Hypothalamus (tissue), 51 donors: ENCODE data around the gene AK8.
A peak's percentile ranks its signal among the peaks of the same experiment; 100 is the strongest.

ENCODE experiments used
- DNase-seq, 51 donors: peaks; one replicate each; lab custom pipeline; 2025; lab: John Stamatoyannopoulos, UW

AK8 gene

DNA sequence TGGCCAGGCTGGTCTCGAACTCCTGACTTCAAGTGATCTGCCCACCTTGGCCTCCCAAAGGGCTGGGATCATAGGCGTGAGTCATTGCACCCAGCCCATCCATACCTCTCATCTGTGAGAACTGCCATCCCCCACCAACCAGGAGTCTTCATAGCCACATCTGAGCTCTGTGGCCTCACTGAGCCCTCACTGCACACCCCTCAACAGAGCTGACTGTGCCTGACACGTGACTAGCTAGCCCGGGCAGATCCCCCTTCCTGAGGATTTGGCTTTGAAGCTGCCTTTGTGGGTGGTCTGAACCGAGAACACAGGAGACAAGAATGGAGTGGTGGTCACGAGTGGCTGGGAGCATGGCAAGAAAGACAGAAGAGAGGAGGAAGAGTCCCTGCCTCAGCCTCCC lies 15.6 kb downstream of the AK8 start:
- no peak for DNase-seq

DNA sequence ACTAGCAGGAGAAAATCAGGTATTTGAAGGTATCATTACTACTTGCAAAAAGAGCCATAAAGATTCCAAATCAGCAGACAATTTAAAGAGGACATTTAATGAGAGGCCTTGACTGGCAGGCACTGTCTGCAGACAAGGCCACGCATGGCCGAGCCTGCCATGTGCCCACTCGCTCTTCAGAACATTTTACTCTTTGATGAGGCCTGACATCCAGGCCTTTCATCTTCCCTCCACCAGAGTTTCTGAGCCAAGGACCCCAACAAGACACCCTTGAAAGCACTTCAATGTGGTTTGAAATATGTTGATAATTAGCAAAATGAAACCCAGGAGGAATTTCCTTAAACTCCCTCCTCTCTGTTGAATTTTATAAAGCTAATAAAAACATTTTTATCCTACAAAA lies 16.4 kb downstream of the AK8 start:
- no peak for DNase-seq

DNA sequence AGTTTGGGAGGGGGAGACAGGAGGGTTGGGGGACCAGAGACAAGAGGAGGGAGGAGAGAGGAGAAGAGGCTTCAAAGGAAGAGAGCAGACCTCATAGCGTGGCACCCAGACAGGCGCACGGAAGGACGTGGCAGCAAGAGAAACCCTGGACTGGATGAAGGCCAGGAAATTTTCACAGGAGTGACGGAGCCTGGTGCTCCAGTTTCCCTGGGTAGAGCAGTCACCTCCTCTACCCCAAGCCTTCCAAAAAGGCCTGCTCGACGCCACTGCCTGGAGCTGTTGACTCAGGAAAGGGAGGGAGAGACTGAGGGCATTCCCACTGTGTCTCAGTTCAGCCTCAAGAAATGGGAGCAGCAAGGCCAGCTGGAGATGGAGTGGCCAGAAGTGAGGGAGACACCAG lies 19.3 kb downstream of the AK8 start:
- DNase-seq: no peak

DNA sequence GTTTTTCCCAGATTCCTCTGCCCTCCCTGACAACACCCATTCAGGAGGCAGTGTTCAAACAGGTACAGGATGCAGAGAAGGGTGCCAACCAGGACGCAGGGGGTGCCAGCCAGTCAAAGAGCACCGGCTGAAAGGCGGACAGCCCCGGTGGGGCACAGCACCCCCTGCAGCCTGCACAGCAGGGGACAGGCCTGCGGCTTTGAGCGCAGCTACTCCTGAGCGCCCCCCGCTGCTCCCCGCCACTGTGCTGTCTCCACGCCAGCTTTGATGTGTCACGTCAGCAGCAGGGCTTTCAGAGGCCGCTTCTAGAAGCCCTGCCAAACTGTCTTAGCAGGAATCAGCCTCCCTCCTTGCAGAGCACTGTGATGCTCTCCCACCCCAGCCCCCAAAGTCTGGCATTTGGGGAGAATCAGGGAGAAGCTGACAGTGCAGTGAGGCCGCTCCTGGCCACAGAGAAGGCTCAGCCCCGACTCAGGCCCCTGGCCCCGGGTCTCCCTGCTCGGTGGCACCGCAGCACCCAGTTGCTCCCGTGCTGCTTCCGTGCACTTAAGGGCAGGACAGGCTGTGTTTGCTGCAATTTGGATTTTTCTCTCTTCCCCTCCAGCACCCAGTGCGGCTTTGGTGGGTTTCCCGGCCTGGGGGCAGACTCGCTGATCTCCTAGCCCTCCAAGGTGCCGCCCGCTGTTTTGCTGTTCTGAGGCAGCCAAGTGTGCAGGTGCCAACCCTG lies 20.3 kb downstream of the AK8 start:
- no peak for DNase-seq

DNA sequence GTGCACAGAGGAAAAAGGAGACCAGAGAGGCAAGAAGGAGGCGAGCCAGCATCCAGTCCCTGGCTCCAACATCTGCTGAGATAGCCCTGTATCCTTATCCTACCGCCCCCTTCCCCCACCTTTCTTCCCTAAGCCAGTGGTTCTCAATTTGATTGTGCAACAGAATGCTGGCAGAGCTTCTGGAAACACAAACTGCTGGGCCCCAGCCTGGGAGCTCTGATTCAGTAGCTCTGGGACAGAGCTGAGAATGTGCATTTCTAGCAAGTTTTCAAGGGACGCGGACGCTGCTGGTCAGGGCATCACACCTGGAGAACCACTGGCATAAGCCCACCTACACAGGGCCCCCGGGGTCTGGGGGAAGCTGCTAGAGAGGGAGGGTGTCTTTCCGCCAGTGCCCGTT lies 21.1 kb downstream of the AK8 start:
- DNase-seq: peak in 4 of 51 donors; percentile 18 to 39 (median 34)

DNA sequence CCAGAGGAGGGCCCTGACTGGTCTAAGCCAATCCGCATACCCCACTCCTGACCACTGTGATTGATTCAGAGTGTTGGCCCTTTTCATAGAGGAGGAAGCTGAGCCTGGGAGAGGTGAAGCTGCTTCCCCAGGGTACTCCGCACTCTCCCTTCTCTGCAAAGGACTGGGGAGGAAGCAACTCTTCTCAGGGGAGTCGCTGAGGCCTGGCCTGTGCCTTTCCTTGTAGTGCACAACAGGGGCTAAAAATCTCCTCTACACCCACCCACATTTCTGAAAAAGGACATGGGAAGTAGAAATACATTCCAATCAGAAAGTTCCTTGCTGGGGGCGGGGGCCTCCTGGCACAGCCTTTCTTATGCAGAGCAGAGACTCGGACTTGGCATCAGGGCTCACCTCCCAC lies 22.2 kb downstream of the AK8 start:
- no peak for DNase-seq

DNA sequence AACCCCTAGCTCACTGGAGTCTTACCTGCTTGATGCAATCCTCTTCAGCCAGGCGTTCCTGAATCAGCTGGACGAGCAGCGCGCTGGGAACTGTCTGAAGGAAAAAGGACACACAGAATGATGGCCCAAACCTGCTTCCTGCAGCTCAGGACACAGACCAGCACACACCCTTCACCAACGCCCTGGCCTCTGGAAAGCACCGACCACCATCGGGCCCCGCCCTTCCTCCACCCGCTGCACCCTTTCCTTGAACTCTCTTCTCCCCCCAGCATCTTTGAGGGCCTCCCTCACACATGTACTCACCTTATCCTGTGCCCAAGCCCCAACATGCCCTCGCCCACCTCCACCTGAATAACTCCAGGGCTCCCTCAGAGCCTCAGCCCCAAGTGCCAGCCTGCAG lies 23.3 kb downstream of the AK8 start:
- no peak for DNase-seq

DNA sequence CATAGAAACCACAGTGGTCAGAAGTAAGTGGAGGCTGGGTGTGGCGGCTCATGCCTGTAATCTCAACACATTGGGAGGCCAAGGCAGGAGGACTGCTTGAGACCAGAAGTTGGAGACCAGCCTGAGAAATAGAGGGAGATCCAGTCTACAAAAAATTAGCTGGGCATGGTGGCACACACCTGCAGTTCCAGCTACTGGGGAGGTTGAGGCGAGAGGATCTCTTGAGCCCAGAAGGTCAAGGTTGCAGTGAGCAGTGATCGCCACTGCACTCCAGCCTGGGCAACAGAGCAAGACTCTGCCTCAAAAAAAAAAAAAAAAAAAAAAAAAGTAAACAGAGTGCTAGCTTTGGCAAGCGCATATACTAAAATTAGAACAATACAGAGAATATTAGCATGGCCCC lies 24.6 kb downstream of the AK8 start:
- DNase-seq: no peak

DNA sequence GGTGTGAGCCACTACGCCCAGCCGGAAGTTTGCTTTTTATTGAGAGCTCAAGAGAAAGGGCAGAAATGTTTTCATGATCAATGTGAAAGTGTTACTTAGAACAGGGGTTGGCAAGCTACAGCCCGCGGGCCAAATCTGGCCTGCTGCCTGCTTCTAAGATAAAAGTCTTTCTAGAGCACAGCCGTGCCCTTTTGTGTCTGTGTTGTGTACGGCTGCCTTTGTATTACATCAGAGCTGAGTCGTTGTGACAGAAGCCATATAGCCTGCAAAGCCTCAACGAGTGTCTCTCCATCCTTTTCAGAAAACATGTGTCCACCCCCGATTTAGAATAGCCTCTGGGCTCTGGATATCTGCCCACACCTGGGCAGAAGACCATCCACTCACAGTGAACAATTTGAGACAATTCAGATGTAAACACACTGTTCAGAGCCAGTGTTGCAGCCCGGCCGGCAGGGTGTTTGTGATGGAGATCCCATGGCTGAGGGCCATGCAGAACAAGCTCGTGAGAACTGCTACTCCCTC lies 28.8 kb downstream of the AK8 start:
- DNase-seq: peak in 5 of 51 donors; percentile 9 to 37 (median 16)

DNA sequence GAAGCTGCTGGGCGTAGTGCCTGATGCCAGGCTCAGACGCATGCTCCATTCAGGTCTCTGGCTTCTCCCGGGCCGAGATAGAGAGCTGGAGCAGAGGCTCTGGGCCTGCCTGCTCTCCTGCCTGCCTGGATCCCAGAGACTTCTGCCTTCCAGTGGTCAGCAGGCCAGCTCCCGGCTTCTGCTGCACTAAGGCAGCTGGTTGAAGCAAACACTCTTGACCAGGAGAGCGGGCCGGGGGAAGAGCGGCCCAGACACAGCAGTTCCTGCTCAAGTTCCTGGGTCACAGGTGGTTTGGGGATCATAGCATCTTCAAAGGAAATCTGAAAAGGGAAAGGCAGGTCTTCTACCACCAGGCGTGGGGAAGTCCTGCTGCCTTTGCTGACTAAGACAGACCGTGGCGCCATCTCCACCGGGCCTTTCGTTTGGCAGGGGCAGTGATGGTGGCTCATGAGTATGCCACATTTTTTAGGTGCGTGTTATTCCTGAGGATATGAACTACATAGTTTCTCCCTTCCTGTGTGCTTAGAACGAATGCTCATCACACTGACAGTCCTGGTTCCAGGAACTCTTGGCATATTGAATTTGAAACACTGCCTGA lies 31.1 kb downstream of the AK8 start:
- no peak for DNase-seq

DNA sequence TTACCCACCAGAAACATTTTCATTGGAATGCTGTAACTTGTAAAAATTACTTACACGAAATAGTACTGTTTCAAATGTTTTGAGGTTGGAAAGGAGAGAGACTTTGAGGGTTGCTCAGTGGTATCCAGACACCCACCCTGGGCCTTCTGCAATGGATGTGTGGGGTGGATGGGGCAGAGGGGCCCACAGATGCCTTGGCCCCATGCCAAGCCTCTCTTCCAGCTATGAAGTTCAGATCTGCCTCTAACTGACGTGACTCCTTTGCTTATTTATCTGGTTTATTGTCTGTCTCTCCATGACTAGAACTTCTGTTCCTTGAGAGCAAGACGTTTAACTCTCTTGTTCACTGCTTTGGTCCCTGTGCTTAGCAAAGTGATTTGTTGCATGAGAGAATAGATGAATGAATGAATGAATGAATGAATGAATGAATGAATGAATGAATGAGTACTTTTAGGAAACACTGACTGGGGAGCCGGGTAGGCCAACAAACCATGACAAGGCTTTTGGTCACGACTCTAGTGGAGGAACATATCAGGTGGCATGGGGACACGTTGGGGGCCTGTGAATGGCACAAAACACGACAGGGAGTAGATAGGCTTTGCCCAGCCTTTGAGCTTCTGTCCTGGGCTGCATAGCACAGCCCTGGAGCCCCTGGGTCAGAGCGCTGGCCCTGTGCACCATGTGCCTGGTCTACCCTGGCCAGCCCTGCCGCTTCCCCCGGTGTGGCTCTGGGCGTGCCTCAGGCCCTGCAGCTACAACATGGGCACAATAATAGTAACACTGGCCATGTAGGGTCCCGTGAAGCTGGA lies 31.8 kb downstream of the AK8 start:
- no peak for DNase-seq

DNA sequence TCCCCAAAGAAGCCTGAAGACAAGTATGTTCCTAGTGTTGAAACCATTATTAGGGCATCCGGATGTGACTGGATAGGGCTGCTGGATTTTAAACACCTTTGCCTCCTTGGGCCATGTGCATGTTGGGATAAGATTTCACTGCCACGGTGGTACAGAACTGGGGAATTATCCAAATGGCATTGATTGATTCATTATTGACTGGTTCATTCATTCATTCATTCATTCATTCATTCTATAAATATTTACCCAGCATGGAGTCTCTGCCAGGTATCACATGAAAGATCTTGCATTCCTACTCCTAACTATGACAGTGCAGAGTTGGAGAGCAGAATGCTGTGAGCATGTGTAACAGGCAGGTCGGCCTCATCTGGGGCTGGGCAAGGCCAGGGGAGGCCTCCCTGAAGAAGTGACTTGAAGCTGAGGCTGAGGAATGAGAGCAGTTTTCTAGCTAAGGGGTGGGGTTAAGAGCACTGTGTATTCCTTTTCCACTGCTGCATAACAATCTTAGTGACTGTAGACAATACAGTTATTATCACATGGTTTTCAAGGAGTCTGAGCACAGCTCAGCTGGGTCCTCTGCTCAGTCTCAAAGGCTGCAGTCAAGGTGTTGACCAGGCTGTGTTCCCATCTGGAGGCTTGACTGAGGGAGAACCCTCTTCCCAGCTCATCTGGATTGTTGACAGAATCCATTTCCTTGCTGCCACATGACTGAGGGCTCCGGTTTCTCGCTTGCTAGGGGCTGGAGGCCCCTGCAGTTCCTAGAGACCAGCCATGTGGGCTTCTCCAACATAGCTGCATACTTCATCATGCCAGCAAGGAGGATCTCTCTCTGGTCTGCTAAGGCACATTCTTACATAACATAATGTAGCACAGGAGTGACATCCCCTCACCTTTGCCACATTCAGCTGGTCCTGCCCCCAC lies 35.7 kb downstream of the AK8 start:
- no peak for DNase-seq

DNA sequence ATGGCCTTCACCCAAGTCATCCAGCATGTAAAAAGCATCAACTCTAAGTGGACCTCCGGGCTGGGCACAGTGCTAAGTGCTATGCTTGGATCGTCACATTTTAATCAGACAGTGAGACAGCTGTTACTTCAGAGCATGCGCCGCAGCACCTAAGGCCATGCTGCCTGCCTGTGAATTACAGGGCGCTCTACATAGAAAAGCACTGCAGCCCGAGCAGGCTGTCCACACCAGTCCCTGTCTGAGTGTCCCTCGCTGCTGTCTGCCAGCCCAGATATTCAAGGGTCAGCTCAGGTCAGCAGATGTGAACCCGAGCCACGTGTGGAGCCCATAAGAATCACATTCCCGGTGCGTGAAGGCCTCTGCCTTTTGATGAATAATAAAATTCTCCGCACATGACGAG lies 37.1 kb downstream of the AK8 start:
- DNase-seq: no peak

DNA sequence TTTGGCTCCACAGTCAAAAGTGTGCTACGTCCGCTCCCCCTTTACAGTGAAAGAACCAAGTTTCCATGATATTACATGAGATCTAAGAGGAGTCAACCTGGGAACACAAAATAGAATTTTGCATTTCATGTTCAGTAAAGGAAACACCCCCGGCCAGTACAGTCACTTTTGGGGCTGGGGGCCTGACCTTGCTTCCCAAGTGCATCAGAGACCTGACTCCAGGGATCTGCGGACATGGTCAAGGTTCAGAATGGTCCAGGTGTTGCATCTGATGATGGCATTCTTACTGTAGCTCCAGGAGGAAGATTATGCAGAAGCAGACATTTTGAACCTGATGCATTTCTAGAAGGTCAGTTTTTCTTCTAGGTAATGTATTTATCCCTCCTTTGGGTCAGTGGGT lies 39.8 kb downstream of the AK8 start:
- DNase-seq: no peak

DNA sequence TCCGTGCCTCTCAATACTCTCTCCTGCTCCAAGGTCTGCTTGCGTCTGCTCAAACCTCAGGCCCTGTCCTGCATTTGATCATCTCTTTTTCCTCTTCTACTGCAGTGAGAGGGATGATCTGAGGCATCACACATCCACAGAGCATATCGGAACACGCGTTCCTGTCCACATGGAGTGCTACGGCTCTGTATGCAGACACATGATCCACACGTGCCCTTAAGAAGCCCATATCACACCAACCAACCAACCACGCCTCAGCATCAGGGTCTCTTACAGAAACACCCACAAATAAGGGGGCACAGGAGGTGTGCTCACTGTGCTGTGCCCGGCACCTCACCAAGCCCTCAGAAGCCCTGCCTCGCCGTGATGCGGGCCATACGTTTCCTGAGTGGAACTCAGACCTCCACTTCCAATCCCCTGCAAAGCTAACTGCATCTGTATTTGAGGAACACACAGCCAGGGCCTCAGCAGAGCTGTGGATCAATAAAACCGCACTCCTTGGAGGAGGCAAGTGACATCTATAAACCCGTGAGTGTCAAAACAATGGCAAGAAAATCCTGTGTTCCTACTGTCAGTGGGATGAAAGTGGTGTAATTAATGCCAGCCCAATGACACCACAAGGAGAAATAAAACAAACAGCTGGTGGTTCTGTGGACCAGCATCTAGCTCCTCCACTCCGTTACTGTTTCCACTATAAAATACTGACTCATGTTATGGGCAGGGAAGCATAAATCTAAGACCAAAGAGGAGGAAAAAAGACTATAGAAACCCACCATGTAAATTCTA lies 40.4 kb downstream of the AK8 start:
- DNase-seq: no peak

DNA sequence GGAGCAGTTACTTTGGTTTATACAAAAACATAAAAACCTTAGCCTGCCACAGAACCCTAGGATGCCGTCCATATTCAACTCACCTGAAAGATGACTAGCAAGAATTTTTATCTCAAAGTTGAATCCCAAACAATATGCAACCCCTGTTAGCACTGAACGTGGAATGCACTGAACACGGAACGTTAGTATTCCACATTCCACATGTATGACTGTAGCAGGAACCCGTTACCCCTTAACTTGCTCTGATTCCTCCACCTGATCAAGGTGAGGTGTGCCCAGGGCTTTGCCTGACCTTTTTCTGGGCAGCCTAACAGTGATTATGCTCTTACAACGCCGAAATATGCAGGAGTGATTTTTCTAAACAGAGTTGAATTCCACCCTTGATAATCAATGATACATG lies 43.7 kb downstream of the AK8 start:
- no peak for DNase-seq

DNA sequence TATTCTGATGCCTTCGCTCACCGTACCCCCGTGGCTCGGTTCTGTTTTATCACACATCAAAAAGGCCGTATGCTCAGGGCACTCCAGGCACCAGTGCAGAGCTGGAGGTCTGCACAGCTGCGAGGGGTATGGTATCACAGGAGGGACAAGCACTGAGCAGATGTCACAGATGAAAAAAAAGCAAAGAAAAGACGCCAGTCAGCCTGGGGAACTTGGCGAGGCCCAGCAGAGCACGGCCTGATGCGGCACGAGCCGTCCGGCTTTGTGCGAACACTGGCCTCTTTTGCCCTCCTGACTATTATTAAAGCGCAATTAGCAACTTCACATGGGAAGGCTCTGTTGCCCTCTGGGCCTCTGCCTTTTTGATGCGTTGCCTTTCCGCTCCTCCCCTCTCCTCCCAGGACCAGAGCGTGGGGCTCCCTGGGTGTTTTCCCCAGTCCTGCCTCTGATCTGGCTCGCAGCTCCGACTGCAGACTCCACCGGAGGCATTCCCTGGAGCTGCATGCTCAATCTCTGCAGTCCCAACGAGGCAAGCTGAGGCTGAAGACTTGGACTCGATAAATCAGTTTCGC lies 44.4 kb downstream of the AK8 start:
- DNase-seq: no peak

DNA sequence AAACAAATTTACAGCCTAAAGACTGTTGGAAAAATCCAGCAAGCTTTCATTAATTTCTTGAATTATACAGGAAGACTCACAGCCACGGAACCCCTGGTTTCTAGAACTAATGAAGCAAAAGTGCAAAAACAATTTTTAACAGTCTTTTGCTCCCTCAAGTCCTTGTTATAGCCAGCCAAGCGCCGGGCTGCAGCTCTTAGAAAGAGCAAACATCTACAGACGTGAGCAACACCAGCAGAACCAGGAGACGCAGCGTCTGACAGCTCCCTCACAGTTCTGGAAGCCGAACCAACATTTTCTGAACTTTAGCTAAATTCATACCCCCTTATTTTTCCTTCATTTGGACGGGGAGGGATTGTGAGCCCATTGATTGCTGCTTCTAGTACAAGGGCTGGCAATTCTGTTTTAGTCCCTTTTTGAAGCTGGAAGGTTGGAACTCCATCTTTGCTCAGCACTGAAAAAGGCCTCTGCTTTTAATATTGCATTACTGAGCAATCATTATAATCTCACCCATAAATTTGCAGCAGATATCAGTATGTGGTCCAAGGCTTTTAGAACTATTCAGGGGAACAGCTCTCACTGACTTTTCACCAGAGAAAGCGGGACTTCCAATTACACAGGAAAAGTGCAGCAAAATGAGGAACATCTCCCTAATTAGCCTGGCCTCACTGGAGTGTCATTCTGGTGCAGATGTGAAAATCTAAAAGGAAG lies 45.8 kb downstream of the AK8 start:
- no peak for DNase-seq
